Liver (tissue), 3 donors: ENCODE results near the gene EXOG.

Source experiments
- CTCF ChIP-seq: fragments of 150-350 bp; IDR thresholded peaks from 2 replicates; pipeline ENCODE4 v1.5.1; 2017; ENCODE audit warnings: improper control_type of control experiment, low read depth, low read length; ENCODE audit not compliant: missing input control
- FOXA1 ChIP-seq: IDR thresholded peaks from 2 replicates; pipeline ENCODE4 v1.6.1; 2016; ENCODE audit warnings: antibody characterized with exemption
- REST ChIP-seq: IDR thresholded peaks from 2 replicates; pipeline ENCODE4 v1.6.1; 2016; ENCODE audit warnings: antibody characterized with exemption, mild to moderate bottlenecking
- TAF1 ChIP-seq: conservative IDR thresholded peaks from 2 replicates; pipeline ENCODE4 v1.6.1; 2016; ENCODE audit warnings: antibody characterized with exemption, mild to moderate bottlenecking
- YY1 ChIP-seq: IDR thresholded peaks from 2 replicates; pipeline ENCODE4 v1.6.1; 2016; ENCODE audit warnings: antibody characterized with exemption, mild to moderate bottlenecking
- TF ChIP-seq, protein P1 (sequence below): IDR thresholded peaks from 2 replicates; pipeline ENCODE4 v1.6.1; 2016; ENCODE audit warnings: antibody characterized with exemption
- donor health status: healthy.
- donor health status: healthy.

- TF ChIP-seq CTCF: no peak
- TF ChIP-seq FOXA1: no peak
- TF ChIP-seq, protein P1, sequence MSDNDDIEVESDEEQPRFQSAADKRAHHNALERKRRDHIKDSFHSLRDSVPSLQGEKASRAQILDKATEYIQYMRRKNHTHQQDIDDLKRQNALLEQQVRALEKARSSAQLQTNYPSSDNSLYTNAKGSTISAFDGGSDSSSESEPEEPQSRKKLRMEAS: no peak
- no peak for TF ChIP-seq TAF1
- no peak for TF ChIP-seq REST
- no peak for TF ChIP-seq YY1
These were observed 67.1 kb downstream of the EXOG start for GRCh38 chr3:38563070-38563885.
